HG03571 (cell line): ENCODE data around the gene TRIM75.
"Not testable (repeated sequence)": the region's sequence is repeated elsewhere in the genome, so short reads cannot be mapped to it uniquely, and the experiment has no call there.

Experiments used
- ATAC-seq: cut with Tn5 transposase; IDR thresholded peaks from one replicate; pipeline ENCODE4 v1.9.1; 2021; ENCODE audit not compliant: unreplicated experiment

TRIM75 gene

DNA sequence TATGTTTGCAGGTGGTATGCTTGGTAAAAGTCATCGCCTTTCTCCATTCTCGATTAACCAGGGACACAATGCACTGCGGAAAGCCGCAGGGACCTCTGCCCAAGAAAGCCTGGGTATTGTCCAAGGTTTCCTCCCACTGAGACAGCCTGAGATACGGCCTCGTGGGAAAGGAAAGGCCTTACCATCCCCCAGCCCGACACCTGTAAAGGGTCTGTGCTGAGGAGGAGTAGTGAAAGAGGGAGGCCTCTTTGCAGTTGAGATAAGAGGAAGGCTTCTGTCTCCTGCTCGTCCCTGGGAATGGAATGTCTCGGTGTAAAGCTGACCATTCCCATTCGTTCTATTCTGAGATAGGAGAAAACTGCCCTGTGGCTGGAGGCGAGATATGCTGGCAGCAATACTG is 19.7 kb downstream of the TRIM75 start:
- not testable (repeated sequence) for ATAC-seq

DNA sequence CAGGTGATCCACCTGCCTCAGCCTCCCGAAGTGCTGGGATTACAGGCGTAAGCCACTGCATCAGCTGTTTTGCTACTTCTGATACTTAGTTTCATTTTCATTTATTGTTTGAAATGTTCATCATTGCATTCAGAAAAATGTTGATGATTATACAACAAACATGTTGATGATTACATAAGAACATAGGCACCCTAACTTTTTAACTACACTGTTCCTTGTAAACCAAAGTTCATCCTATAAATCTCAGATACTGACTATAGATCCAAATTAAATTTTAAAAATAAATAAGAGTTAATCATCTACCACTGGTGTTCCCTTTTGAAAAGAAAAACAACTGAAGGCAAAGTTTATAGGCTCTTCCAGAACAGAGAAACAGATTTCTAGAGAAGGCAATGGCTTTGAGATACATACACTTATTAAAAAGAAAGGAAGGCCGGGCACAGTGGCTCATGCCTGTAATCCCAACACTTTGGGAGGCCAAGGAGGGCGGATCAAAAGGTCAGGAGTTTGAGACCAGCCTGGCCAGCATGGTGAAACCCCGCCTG is 23.4 kb downstream of the TRIM75 start:
- ATAC-seq = no peak

DNA sequence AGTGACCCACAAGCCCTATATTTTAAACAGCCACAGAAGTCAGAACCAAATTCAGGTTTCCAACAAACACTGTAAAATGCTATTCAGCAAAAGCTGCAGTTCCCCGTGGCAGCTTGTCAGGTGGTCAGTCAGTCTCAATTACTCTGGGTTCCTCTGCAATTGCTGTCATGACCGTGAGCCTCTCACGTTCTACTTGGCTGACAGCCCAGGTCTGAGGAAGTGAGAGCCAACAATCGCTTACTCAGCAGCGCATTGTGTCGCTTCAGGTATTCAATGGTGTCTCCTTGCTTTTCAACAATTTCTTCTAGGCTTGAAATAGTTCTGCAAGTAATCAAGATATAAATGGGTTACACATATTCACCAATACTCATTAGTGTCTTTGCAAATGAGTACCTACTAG is 25.8 kb downstream of the TRIM75 start:
- ATAC-seq = no peak

DNA sequence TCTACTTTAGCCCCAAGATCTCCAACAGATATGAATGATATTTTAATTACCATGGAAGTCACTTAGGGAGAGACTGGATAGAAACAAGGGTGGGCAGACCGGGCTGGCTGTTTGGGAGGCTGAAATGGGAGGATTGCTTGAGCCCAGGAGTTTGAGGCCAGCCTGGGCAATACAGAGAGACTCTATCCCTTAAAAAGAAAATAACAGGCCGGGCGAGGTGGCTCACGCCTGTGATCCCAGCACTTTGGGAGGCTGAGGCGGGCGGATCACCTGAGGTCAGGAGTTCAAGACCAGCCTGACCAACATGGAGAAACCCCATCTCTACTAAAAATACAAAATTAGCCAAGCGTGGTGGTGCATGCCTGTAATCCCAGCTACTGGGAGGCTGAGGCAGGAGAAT is 31.1 kb downstream of the TRIM75 start:
- not testable (repeated sequence) for ATAC-seq

DNA sequence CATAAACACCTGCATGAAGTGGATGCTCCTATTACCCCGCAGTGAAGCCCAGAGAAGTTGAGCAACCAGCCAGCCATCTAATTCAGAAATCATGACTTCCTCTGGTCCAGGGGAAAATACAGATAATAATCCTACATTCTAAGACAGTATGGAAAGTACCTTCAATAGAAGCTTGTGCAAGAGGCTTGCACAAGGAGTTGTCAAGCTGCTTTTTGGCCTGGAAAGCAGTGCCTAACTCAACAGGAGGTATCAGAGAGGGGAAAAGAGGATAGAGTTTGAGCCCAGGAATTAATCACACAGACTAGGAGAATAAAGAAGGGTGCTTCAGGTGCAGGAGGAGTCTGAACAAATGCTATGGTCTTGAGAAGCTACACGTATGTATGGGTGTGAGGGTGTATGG is 32.3 kb downstream of the TRIM75 start:
- no peak for ATAC-seq

DNA sequence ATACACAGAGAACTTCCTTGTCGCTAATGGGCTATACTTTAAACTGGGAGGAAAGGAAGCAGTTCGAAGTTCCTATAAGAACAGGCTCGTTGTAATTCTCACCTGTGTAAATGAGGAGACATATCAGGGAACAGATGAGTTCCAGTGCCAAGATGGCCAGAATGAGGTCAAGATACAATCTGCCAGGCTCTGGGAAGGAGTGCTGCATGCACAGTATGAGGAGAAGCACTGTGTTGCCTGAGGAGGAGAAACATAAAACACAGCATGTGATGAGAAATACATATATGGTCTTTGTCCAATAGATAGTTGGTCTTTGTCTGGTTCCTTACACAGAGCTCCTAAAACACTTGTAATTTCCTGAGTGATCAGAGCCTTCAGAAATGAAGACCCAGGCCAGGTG is 34.7 kb downstream of the TRIM75 start:
- ATAC-seq = no peak

DNA sequence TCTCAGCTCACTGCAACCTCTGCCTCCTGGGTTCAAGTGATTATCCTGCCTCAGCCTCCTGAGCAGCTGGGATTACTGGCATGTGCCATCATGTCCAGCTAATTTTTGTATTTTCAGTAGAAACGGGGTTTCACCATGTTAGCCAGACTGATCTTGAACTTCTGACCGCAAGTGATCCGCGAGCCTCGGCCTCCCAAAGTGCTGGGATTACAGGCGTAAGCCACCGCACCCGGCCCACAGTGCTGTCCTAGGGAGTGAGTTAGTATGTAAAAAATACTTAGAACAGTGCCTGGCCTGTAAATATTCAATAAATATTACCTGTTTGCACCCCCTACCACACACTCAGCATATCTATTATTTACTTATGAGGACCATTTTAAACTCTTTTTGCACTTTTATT is 38.5 kb downstream of the TRIM75 start:
- not testable (repeated sequence) for ATAC-seq

DNA sequence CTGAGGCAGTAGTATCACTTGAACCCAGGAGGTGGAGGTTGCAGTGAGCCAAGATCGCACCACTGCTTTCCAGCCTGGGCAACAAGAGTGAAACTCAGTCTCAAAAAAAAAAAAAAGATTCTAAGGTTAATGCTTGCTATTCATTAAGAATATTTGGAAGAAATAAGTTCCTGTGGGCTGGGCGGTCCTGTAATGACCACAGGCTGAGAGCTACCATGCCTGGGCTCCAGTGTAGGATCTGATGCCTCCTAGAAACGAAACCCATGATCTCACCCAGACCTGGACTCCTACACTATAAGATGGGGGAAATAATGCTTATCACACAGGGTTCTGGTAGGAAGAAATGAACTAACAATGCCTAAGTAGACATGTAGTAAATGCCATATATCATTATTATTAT is 41.2 kb downstream of the TRIM75 start:
- no peak for ATAC-seq

DNA sequence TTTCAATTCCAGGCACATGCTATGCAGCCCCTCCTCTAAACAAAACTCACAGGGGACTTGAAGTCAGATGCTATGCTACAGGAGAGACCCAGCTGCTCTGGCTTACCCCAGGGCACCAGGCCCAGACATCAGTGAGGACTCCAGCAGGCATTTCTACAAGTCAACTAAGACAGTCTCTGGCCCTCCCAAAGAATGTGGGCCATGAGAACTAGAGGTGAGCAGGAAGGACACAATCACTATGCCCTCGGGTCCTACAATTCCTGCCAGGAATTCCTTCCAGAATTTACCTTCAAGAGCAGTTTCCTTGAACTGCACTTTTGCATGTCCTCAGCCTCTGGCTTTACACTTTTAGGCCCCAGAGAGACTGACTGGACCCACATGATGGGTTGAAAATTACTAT is 41.6 kb downstream of the TRIM75 start:
- ATAC-seq = no peak

DNA sequence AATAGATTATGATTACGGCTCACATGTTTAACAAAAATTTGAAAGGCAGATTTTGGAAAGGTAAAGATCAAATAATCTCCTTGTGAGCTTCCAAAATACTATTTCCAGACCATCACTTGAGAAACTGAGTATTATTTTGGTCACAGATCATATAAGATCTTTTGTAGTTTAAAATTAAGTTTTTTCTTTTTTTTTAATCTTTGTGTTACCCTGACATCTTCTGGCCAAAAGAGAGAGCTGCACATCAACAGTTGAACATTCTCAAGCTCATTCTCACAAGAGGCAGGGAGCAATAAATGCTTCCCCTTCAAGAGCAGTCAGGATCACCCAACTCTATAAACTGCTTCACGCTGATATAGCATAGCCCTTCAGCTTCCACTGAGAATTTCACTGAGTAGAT is 43.1 kb downstream of the TRIM75 start:
- no peak for ATAC-seq

DNA sequence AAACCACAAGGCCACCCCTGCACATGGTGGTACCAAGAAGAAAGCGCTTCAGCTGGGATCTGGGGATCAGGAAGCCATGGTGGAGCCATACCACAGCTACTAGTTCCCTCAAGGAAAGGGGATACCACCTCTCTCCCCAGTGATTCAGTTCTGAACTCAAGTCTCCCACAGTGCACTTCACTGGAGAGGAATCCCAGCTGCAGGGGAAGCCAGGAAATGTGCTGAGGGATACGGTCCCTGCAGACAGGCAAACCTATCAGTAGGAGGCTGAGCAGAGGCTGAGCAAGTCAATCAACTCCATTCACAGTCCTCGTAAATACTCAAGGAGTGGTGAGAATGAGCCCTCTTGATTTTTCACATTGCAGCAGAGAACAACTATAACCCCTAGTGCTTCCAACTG is 48.0 kb downstream of the TRIM75 start:
- ATAC-seq = no peak

DNA sequence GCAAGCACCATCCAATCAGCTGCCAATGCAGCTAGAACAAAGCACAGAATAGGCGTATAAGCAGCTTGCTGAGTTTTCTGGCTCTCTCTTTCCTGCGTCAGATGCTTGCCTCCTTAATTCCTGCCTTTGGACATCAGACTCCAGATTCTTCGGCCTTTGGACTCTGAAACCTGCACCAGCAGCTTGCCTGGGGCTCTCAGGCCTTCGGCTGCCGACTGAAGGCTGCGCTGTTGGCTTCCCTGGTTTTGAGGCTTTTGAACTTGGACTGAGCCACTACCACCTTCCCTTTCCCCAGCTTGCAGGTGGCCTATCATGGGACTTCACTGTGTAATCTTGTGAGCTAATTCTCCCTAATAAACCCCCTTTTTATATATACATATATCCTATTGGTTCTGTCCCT is 52.9 kb downstream of the TRIM75 start:
- no peak for ATAC-seq
